ENCODE data around the gene PTPN21.
"Not testable (repeated sequence)": the region's sequence is repeated elsewhere in the genome, so short reads cannot be mapped to it uniquely, and the experiment has no call there.

Gene PTPN21

DNA sequence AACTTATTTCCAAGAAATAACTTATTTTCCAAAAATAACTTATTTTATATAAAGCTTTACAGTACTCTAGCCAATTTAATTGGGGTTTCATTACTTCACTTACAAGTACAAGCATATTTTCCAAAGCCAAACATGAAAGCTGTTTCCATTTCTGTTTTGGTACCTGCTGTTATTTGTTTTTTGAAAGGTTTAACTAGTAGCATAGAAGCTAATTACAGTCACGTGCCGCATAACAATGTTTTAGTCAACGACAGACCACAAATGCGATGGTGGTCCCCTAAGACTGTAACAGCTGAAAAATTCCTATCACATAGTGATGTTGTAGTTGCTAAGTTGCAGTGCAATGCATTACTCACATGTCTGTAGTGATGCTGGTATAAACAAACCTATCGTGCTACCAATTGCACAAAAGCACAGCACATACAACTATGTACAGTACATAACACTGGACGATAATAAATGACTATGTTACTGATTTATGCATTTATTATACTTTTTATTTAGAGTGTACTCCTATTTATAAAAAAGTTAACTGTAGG lies 21.7 kb downstream of the PTPN21 start:
- Histone ChIP-seq H4K91ac (ENCODE audit: low read depth, low read length) (no peak overlapping the region), H3K9ac (ENCODE audit: low read length) (no peak overlapping the region), H2BK120ac (ENCODE audit: insufficient read depth, low read length, poor library complexity) (no peak overlapping the region), H2AFZ (ENCODE audit: insufficient read depth, low read length, poor library complexity) (no peak overlapping the region), H3K79me2 (ENCODE audit: control insufficient read depth, insufficient read depth, low read length, poor library complexity) (no peaks in the 10 kb centered on the region), H3K4me2 (ENCODE audit: low read length) (no peak overlapping the region), H3K27ac (ENCODE audit: low read depth, low read length) (no peak overlapping the region), H3K23ac (ENCODE audit: low read length) (no peak overlapping the region), H4K12ac (ENCODE audit: low read depth, low read length) (no peak overlapping the region), H3K4me1 (ENCODE audit: control insufficient read depth in 1 of 2, insufficient read depth in 2 of 2, low read length in 2 of 2) (no peaks in the 10 kb centered on the region), H3K79me1 (ENCODE audit: low read length) (no peaks in the 10 kb centered on the region), H3K14ac (ENCODE audit: low read length) (no peak overlapping the region), H3K9me3 (ENCODE audit: insufficient read depth, low read depth, low read length) (no peaks in the 10 kb centered on the region), H2BK5ac (ENCODE audit: low read depth, low read length, poor library complexity) (no peak overlapping the region), H3K4ac (ENCODE audit: low read depth, low read length) (no peak overlapping the region), H2AK5ac (ENCODE audit: low read length) (no peak overlapping the region), H3K27me3 (ENCODE audit: insufficient read depth, low read length) (no peaks in the 10 kb centered on the region), H3K18ac (ENCODE audit: low read length) (no peak overlapping the region), H2BK12ac (ENCODE audit: low read length) (no peak overlapping the region), H4K8ac (ENCODE audit: low read depth, low read length) (no peak overlapping the region), H3K36me3 (ENCODE audit: control insufficient read depth in 1 of 2, insufficient read depth in 2 of 2, low read length in 2 of 2) (peaks cover 11 to 21% of the 10 kb centered on the region in 2 experiments), H3K4me3 (ENCODE audit: low read depth, low read length) (no peak overlapping the region)
- no CpG with 5 or more reads among the region's 6 CpGs for WGBS (ENCODE audit: extremely low coverage, insufficient coverage, insufficient read length)
- DNase-seq = peak; percentile 68 to 90

DNA sequence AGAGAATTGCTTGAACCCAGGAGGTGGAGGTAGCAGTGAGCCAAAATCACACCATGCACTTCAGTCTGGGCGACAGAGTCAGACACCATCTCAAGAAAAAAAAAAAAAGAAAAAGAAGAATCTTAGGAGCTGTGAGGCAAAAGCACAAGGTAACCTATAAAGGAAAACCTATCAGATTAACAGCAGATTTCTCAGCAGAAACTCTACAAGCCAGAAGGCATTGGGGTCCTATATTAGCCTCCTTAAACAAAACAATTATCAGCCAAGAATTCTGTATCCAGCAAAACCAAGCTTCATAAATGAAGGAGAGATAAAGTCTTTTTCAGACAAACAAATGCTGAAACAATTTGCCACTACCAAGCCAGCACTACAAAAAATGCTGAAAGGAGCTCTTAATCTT lies 24.9 kb downstream of the PTPN21 start:
- H3K4ac ChIP-seq (ENCODE audit: low read depth, low read length); H3K4me3 ChIP-seq (ENCODE audit: low read depth, low read length); H3K9ac ChIP-seq (ENCODE audit: low read length); DNase-seq; H3K79me2 ChIP-seq (ENCODE audit: control insufficient read depth, insufficient read depth, low read length, poor library complexity); H3K9me3 ChIP-seq (ENCODE audit: insufficient read depth, low read depth, low read length); H3K14ac ChIP-seq (ENCODE audit: low read length); H3K27me3 ChIP-seq (ENCODE audit: insufficient read depth, low read length); H4K12ac ChIP-seq (ENCODE audit: low read depth, low read length); H4K91ac ChIP-seq (ENCODE audit: low read depth, low read length); H2BK5ac ChIP-seq (ENCODE audit: low read depth, low read length, poor library complexity); H3K4me2 ChIP-seq (ENCODE audit: low read length); H4K8ac ChIP-seq (ENCODE audit: low read depth, low read length); H3K4me1 ChIP-seq (ENCODE audit: control insufficient read depth in 1 of 2, insufficient read depth in 2 of 2, low read length in 2 of 2); H2AK5ac ChIP-seq (ENCODE audit: low read length); H3K23ac ChIP-seq (ENCODE audit: low read length); H2AFZ ChIP-seq (ENCODE audit: insufficient read depth, low read length, poor library complexity); H3K27ac ChIP-seq (ENCODE audit: low read depth, low read length); H3K18ac ChIP-seq (ENCODE audit: low read length); H2BK120ac ChIP-seq (ENCODE audit: insufficient read depth, low read length, poor library complexity); H2BK12ac ChIP-seq (ENCODE audit: low read length); H3K79me1 ChIP-seq (ENCODE audit: low read length): not testable (repeated sequence)
- WGBS (ENCODE audit: extremely low coverage, insufficient coverage, insufficient read length) = no CpG with 5 or more reads among the region's 1 CpG
- H3K36me3 ChIP-seq (ENCODE audit: control insufficient read depth in 1 of 2, insufficient read depth in 2 of 2, low read length in 2 of 2) = peaks cover 11 to 17% of the 10 kb centered on the region in 2 experiments

DNA sequence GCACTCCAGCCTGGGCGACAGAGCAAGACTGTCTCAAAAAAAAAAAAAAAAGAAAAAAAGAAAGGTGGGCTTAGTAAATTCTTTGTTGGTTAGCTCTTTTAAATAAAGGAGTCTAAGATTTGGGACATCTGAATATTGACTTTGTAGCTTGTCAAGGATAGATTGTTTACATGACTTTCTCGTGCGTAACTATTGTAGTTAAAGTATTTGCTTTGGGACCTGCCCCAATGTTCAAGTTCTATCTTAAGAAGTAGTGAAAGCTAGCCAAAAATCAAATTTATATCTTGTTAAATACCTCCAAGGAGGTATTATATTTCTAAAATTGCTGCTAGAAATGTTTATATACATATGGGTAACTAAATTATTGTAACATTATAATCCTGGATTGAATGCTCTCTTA lies 32.4 kb downstream of the PTPN21 start:
- Histone ChIP-seq H2BK120ac (ENCODE audit: insufficient read depth, low read length, poor library complexity) (no peak overlapping the region), H3K79me2 (ENCODE audit: control insufficient read depth, insufficient read depth, low read length, poor library complexity) (no peaks in the 10 kb centered on the region), H4K91ac (ENCODE audit: low read depth, low read length) (no peak overlapping the region), H3K18ac (ENCODE audit: low read length) (no peak overlapping the region), H2AFZ (ENCODE audit: insufficient read depth, low read length, poor library complexity) (no peak overlapping the region), H4K12ac (ENCODE audit: low read depth, low read length) (no peak overlapping the region), H2BK12ac (ENCODE audit: low read length) (no peak overlapping the region), H3K4me1 (ENCODE audit: control insufficient read depth in 1 of 2, insufficient read depth in 2 of 2, low read length in 2 of 2) (no peaks in the 10 kb centered on the region), H3K27me3 (ENCODE audit: insufficient read depth, low read length) (no peaks in the 10 kb centered on the region), H3K4me3 (ENCODE audit: low read depth, low read length) (no peak overlapping the region), H2AK5ac (ENCODE audit: low read length) (no peak overlapping the region), H3K14ac (ENCODE audit: low read length) (no peak overlapping the region), H3K9ac (ENCODE audit: low read length) (no peak overlapping the region), H3K9me3 (ENCODE audit: insufficient read depth, low read depth, low read length) (no peaks in the 10 kb centered on the region), H3K4me2 (ENCODE audit: low read length) (no peak overlapping the region), H3K23ac (ENCODE audit: low read length) (no peak overlapping the region), H3K79me1 (ENCODE audit: low read length) (no peaks in the 10 kb centered on the region), H3K27ac (ENCODE audit: low read depth, low read length) (no peak overlapping the region), H2BK5ac (ENCODE audit: low read depth, low read length, poor library complexity) (no peak overlapping the region), H3K36me3 (ENCODE audit: control insufficient read depth in 1 of 2, insufficient read depth in 2 of 2, low read length in 2 of 2) (no peaks in the 10 kb centered on the region), H3K4ac (ENCODE audit: low read depth, low read length) (no peak overlapping the region), H4K8ac (ENCODE audit: low read depth, low read length) (no peak overlapping the region)
- no CpG with 5 or more reads among the region's 3 CpGs for WGBS (ENCODE audit: extremely low coverage, insufficient coverage, insufficient read length)
- peak in 1 of 2 donors; percentile 43 for DNase-seq

DNA sequence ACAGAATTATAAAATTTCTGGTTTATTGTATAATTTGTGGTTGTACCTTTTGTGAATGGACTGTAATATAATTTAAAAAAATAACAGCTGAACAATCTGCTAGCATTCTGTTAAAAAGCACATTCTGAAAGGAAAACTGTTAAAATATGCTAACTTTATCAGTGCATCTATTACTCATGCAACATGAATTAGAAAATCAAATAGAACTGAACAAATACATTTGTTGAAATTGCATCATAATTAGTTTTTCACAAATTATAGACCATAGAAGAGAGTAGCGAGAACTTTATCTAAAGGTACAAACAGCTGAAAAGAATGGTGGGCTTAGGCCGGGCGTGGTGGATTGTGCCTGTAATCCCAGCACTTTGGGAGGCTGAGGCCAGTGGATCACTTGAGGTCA lies 33.0 kb downstream of the PTPN21 start:
- Histone ChIP-seq H2BK12ac (ENCODE audit: low read length) (no peak overlapping the region), H2AFZ (ENCODE audit: insufficient read depth, low read length, poor library complexity) (no peak overlapping the region), H2BK120ac (ENCODE audit: insufficient read depth, low read length, poor library complexity) (no peak overlapping the region), H4K12ac (ENCODE audit: low read depth, low read length) (no peak overlapping the region), H4K91ac (ENCODE audit: low read depth, low read length) (no peak overlapping the region), H3K27me3 (ENCODE audit: insufficient read depth, low read length) (no peaks in the 10 kb centered on the region), H3K36me3 (ENCODE audit: control insufficient read depth in 1 of 2, insufficient read depth in 2 of 2, low read length in 2 of 2) (no peaks in the 10 kb centered on the region), H3K9me3 (ENCODE audit: insufficient read depth, low read depth, low read length) (no peaks in the 10 kb centered on the region), H3K18ac (ENCODE audit: low read length) (no peak overlapping the region), H3K4me2 (ENCODE audit: low read length) (no peak overlapping the region), H2AK5ac (ENCODE audit: low read length) (no peak overlapping the region), H3K4me1 (ENCODE audit: control insufficient read depth in 1 of 2, insufficient read depth in 2 of 2, low read length in 2 of 2) (no peaks in the 10 kb centered on the region), H2BK5ac (ENCODE audit: low read depth, low read length, poor library complexity) (no peak overlapping the region), H3K27ac (ENCODE audit: low read depth, low read length) (no peak overlapping the region), H4K8ac (ENCODE audit: low read depth, low read length) (no peak overlapping the region), H3K9ac (ENCODE audit: low read length) (no peak overlapping the region), H3K14ac (ENCODE audit: low read length) (no peak overlapping the region), H3K79me2 (ENCODE audit: control insufficient read depth, insufficient read depth, low read length, poor library complexity) (no peaks in the 10 kb centered on the region), H3K4ac (ENCODE audit: low read depth, low read length) (no peak overlapping the region), H3K4me3 (ENCODE audit: low read depth, low read length) (no peak overlapping the region), H3K23ac (ENCODE audit: low read length) (no peak overlapping the region), H3K79me1 (ENCODE audit: low read length) (no peaks in the 10 kb centered on the region)
- DNase-seq = peak in 1 of 2 donors; percentile 68
- no CpG with 5 or more reads among the region's 3 CpGs for WGBS (ENCODE audit: extremely low coverage, insufficient coverage, insufficient read length)

All from trophoblast cell (in vitro differentiated cells and primary cell).